BJ (cell line): Measurements from ENCODE around the gene HOXC13. TPM values are rescaled to one million over a fixed set of nuclear protein-coding genes. Genes with fewer than 3 reads are reported as not detected.

Experiments
- CTCF ChIA-PET: fragments of 350-600 bp; formaldehyde crosslinking; extraction: SDS; loops from one replicate; lab custom pipeline; 2021; ENCODE audit warnings: antibody characterized with exemption, inconsistent platforms; lab: Yijun Ruan, JAX
- POLR2A ChIA-PET: fragments of 300-600 bp; sonication (Branson Sonifier 250); formaldehyde crosslinking; extraction: SDS; loops from one replicate; lab custom pipeline; 2021; ENCODE audit warnings: antibody characterized with exemption; lab: Charles Lee
- DNase-seq: peaks from one replicate; pipeline ENCODE4 v3.0.0-alpha.2; 2011; ENCODE audit warnings: low read depth
- H3K27me3 ChIP-seq: 2 replicates; pipeline ENCODE4 v1.6.0; 2011; ENCODE audit warnings: low read length; ENCODE audit not compliant: control insufficient read depth, insufficient read depth
- H3K36me3 ChIP-seq: 2 replicates; pipeline ENCODE4 v1.5.1; 2011; ENCODE audit warnings: low read length; ENCODE audit not compliant: control insufficient read depth, insufficient read depth
- H3K4me3 ChIP-seq: 2 replicates; pipeline ENCODE4 v1.5.1; 2011; ENCODE audit warnings: low read depth, mild to moderate bottlenecking, control low read depth, low read length
- polyA plus RNA-seq: library from polyadenylated mRNA; depleted of rRNA; stranded (reverse); fragments of >200 nt; gene quantifications from 2 replicates; pipeline ENCODE4 v1.2.3, GENCODE V29; 2011
- TF ChIP-seq, protein P1 (sequence below): IDR thresholded peaks from 2 replicates; pipeline ENCODE4 v1.5.1; 2011; ENCODE audit warnings: low read depth, mild to moderate bottlenecking, control low read depth, inconsistent platforms, low read length, moderate library complexity; ENCODE audit not compliant: insufficient read depth

Gene HOXC13
- polyA plus RNA-seq, 1 experiment: 1.0 TPM

DNA sequence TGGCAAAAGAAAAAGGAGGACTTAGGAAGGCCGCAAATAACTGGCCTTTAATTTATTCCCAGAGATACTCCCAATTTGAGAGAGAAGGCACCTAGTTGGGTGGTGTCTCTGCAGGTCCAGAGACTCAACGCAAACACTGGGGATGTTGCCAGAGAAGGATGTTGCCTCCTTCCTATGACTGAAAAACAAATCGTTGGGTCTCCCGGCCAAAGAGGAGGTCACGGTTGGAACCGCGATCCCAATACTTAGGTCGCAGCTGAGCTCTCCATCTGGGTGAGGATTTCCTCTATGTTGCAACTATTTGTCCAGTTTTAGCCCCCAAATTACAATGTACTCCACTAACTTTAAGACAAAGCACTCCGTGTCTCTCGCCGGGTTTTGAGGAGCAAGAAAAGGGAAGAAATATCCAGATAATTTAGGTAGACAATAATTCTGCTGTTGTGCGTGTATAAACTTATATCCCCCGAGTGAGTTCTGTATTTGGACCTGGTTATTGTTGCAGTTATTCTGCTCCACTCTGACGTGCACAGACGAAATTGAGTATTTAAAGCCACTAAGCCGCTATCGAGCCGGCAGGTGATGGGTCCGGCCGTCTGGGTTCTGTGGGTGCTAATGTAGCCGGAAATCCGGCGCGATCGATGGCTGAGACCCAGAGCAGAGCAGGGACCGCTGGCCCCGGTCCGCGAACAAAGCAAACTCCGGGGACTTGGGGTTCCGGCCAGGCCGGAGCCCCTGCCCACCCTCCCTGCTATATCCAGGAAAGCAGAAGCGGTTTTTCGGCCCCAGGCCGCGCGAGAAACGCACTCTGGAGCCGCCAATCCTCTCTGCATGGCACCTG is 21.8 kb downstream of the HOXC13 start:
- ChIA-PET POLR2A (interaction anchor here (1.0 kb wide), 1 partner anchor 208 kb away, joined by 4 read pairs; no protein-coding TSS in a partner anchor), CTCF (interaction anchor here (0.8 kb wide), 1 partner anchor 217 kb away, joined by 3 read pairs; no protein-coding TSS in a partner anchor)
- TF ChIP-seq, protein P1, sequence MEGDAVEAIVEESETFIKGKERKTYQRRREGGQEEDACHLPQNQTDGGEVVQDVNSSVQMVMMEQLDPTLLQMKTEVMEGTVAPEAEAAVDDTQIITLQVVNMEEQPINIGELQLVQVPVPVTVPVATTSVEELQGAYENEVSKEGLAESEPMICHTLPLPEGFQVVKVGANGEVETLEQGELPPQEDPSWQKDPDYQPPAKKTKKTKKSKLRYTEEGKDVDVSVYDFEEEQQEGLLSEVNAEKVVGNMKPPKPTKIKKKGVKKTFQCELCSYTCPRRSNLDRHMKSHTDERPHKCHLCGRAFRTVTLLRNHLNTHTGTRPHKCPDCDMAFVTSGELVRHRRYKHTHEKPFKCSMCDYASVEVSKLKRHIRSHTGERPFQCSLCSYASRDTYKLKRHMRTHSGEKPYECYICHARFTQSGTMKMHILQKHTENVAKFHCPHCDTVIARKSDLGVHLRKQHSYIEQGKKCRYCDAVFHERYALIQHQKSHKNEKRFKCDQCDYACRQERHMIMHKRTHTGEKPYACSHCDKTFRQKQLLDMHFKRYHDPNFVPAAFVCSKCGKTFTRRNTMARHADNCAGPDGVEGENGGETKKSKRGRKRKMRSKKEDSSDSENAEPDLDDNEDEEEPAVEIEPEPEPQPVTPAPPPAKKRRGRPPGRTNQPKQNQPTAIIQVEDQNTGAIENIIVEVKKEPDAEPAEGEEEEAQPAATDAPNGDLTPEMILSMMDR: no peak
- no peak for DNase-seq
- no peak overlapping the region for H3K4me3 ChIP-seq
- H3K36me3 ChIP-seq: no peaks in the 10 kb centered on the region
- peaks cover 14% of the 10 kb centered on the region for H3K27me3 ChIP-seq

DNA sequence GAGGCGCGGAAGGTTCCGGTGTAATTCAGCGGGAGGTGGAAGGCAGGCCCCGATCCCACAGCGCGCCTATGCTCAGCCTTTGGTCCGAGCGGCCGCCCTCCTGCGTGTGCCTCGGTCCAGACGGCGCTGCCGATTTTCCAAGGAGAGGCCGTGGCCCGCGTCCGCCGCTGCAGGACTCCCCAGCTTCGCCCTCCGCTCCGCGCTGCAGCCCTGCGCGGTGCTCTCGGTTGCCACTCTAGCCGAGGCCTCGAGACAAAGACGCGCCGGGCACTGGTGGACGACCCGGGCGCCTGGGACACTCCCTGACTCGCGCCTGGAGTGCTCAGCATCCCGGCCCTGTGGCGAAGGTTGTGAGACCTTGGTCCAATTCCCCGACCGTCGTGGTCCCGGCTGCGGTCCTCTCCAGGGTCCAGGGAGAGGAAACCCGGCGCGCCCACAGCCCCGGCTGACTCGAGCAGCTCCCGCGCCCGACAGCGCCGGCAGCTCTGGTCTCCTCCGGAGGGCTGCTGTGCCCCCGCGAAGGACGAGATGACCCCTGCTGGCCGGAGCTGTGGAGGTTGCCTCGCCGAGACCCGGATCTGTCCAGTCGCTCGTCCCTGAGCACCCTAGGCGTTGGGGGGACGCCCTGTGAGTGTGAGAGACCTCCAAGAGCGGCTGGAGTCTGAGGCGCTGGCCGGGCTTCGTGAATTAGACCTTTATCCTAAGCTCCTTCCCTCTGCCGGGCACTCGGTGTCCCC is 22.6 kb downstream of the HOXC13 start:
- Histone ChIP-seq H3K36me3 (no peaks in the 10 kb centered on the region), H3K27me3 (peaks cover 12% of the 10 kb centered on the region), H3K4me3 (no peak overlapping the region)
- CTCF ChIA-PET: interaction anchor here (0.8 to 1.3 kb wide), 4 partner anchors 12 to 218 kb away, joined by 3 to 4 read pairs (median 3); partner anchors contain the start of genes HOTAIR and HOXC11
- TF ChIP-seq, protein P1: peak; percentile 17; the same call in 1 of the 2 replicates
- no peak for DNase-seq
- POLR2A ChIA-PET: interaction anchor here (1.0 kb wide), 1 partner anchor 209 kb away, joined by 4 read pairs; no protein-coding TSS in a partner anchor

DNA sequence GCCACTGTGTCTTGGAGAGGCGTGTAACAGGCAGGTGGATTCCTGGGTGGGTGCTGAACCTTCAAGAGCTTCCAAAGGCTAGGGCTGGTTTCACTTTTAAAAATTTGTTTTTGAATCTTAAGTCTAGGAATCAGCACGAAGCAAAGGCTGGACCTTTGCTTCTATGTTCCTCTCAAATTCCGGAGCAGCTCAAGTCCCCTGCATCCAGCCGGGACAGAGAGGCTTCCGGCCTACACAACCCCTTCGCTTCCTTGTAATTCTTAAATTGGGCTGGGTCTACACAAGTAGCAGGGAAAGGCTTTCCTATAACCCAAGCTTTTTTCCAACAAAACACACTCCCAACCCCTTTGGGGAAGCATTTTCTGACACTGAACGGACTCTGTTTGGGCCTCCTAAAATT is 24.4 kb downstream of the HOXC13 start:
- H3K4me3 ChIP-seq: peak overlapping the region; percentile 18; the same call in 1 of the 2 replicates
- no peak for DNase-seq
- POLR2A ChIA-PET: interaction anchor here (0.6 kb wide), 1 partner anchor 180 kb away, joined by 4 read pairs; no protein-coding TSS in a partner anchor
- CTCF ChIA-PET: interaction anchor here (1.4 to 2.0 kb wide), 5 partner anchors 22 to 245 kb away, joined by 3 to 5 read pairs (median 4); partner anchors contain the start of gene HOXC10
- TF ChIP-seq, protein P1: no peak
- H3K36me3 ChIP-seq: no peaks in the 10 kb centered on the region
- peaks cover 5% of the 10 kb centered on the region for H3K27me3 ChIP-seq

DNA sequence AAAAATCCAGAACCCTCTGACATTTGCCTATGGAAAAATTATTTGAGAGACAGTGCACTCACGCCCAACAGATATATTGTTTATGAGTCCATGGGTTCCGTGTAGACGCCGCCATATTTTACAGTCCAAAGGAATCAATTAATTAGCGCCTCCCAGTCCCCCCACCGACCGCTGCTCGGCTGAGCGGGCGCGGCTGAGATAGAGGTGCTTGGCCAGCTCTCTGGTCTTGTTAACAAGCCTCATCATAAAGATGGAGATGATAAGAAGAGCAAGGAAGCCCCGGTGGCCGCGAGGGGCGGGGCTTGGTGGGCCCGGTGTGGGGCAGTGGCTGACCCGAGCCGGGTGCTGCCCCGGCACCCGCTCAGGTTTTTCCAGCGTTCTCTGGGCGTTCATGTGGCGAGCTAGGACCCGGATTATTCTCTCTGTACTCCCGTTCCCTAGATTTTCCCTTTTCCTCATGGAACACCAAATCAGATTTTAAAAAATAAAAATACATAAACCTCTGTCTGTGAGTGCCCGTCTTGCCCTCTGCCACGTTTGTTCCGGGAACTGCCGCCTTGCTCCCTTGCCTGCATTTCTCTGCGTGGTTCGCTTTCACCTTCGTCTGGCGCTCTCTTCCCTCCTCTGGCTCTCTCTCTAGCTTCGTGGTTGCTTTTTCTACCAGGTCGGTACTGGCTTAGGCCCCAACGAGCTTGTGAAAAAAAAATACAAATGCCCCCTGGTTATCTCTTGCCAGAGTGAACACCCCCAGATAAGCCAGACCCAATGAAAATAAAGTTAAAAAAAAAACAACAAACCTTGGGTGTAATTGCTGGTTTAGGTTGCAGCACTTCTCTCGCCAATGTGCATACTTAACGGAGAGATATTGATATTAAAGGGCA is 25.0 kb downstream of the HOXC13 start:
- DNase-seq: no peak
- H3K4me3 ChIP-seq: peak overlapping the region; percentile 18
- TF ChIP-seq, protein P1: no peak
- no peaks in the 10 kb centered on the region for H3K36me3 ChIP-seq
- CTCF ChIA-PET: interaction anchor here (1.1 to 2.0 kb wide), 6 partner anchors 21 to 244 kb away, joined by 3 to 6 read pairs (median 4); partner anchors contain the start of gene HOXC10
- peaks cover 2% of the 10 kb centered on the region for H3K27me3 ChIP-seq
- POLR2A ChIA-PET: no interaction called here
